ENCODE measurements around the gene CREBRF. TPM values are rescaled to one million over a fixed set of nuclear protein-coding genes. Genes with fewer than 3 reads are reported as not detected.

The CREBRF gene
- total and polyA plus RNA-seq, 4 donors: 8.1 to 48.5 (median 15.7) TPM

- Histone ChIP-seq H3K27ac (ENCODE audit: low read depth in 1 of 2, low read length in 1 of 2) (no peak overlapping the region), H3K4me1 (ENCODE audit: control insufficient read depth in 5 of 5, insufficient read depth in 5 of 5, low read length in 5 of 5) (no peaks in the 10 kb centered on the region), H3K9ac (ENCODE audit: insufficient read depth in 1 of 2, low read length in 2 of 2) (no peak overlapping the region), H3K27me3 (ENCODE audit: control insufficient read depth in 3 of 3, insufficient read depth in 3 of 3, low read length in 2 of 3) (no peaks in the 10 kb centered on the region), H3K9me3 (ENCODE audit: control insufficient read depth in 4 of 4, insufficient read depth in 3 of 4, low read length in 3 of 4) (no peaks in the 10 kb centered on the region), H3K4me3 (no peak overlapping the region), H3K36me3 (ENCODE audit: control insufficient read depth in 4 of 4, insufficient read depth in 4 of 4, low read length in 4 of 4) (no peaks in the 10 kb centered on the region)
- 73% methylated on average over 6 of the region's 6 CpGs for WGBS, 2 donors
- TF ChIP-seq CTCF (IDR thresholded peaks at IDR 0.05; ENCODE audit: control extremely low read depth, extremely low read depth): no peak
- ATAC-seq (ENCODE audit: insufficient read depth, low FRiP score) (no peak), DNase-seq (no peak)
Measured at GRCh38 chr5:173047838-173048105, 8.4 kb upstream of the CREBRF start.

GRCh38 chr5:173050791-173051190 is 5.4 kb upstream of the CREBRF start:
- ATAC-seq (ENCODE audit: insufficient read depth, low FRiP score): no peak
- Histone ChIP-seq H3K4me1 (ENCODE audit: control insufficient read depth in 5 of 5, insufficient read depth in 5 of 5, low read length in 5 of 5) (peaks cover 0 to 6% (median 0%) of the 10 kb centered on the region in 5 donors), H3K9ac (ENCODE audit: insufficient read depth in 1 of 2, low read length in 2 of 2) (no peak overlapping the region), H3K36me3 (ENCODE audit: control insufficient read depth in 4 of 4, insufficient read depth in 4 of 4, low read length in 4 of 4) (no peaks in the 10 kb centered on the region), H3K4me3 (no peak overlapping the region), H3K27me3 (ENCODE audit: control insufficient read depth in 3 of 3, insufficient read depth in 3 of 3, low read length in 2 of 3) (peaks cover 0 to 10% (median 0%) of the 10 kb centered on the region in 3 donors), H3K27ac (ENCODE audit: low read depth in 1 of 2, low read length in 1 of 2) (no peak overlapping the region), H3K9me3 (ENCODE audit: control insufficient read depth in 4 of 4, insufficient read depth in 3 of 4, low read length in 3 of 4) (no peaks in the 10 kb centered on the region)
- no peak for DNase-seq
- WGBS, 2 donors: 85 to 94% methylated on average over 2 of the region's 2 CpGs
- no peak for TF ChIP-seq CTCF (IDR thresholded peaks at IDR 0.05; ENCODE audit: control extremely low read depth, extremely low read depth)

- H3K9me3 ChIP-seq (ENCODE audit: control insufficient read depth in 4 of 4, insufficient read depth in 3 of 4, low read length in 3 of 4): no peaks in the 10 kb centered on the region
- no peak overlapping the region for H3K4me3 ChIP-seq
- DNase-seq: no peak
- peaks cover 0 to 7% (median 0%) of the 10 kb centered on the region in 5 donors for H3K4me1 ChIP-seq (ENCODE audit: control insufficient read depth in 5 of 5, insufficient read depth in 5 of 5, low read length in 5 of 5)
- H3K9ac ChIP-seq (ENCODE audit: insufficient read depth in 1 of 2, low read length in 2 of 2): no peak overlapping the region
- no peak for ATAC-seq (ENCODE audit: insufficient read depth, low FRiP score)
- 68 to 76% methylated on average over 5 of the region's 5 CpGs for WGBS, 2 donors
- H3K27me3 ChIP-seq (ENCODE audit: control insufficient read depth in 3 of 3, insufficient read depth in 3 of 3, low read length in 2 of 3): peaks cover 0 to 10% (median 0%) of the 10 kb centered on the region in 3 donors
- H3K36me3 ChIP-seq (ENCODE audit: control insufficient read depth in 4 of 4, insufficient read depth in 4 of 4, low read length in 4 of 4): no peaks in the 10 kb centered on the region
- no peak overlapping the region for H3K27ac ChIP-seq (ENCODE audit: low read depth in 1 of 2, low read length in 1 of 2)
- no peak for TF ChIP-seq CTCF (IDR thresholded peaks at IDR 0.05; ENCODE audit: control extremely low read depth, extremely low read depth)
Measured at GRCh38 chr5:173051746-173052145, 4.4 kb upstream of the CREBRF start.

GRCh38 chr5:173053041-173053440 is 3.1 kb upstream of the CREBRF start:
- no peak overlapping the region for H3K4me3 ChIP-seq
- H3K36me3 ChIP-seq (ENCODE audit: control insufficient read depth in 4 of 4, insufficient read depth in 4 of 4, low read length in 4 of 4): no peaks in the 10 kb centered on the region
- no peaks in the 10 kb centered on the region for H3K9me3 ChIP-seq (ENCODE audit: control insufficient read depth in 4 of 4, insufficient read depth in 3 of 4, low read length in 3 of 4)
- DNase-seq (no peak), ATAC-seq (ENCODE audit: insufficient read depth, low FRiP score) (no peak)
- no peak overlapping the region for H3K9ac ChIP-seq (ENCODE audit: insufficient read depth in 1 of 2, low read length in 2 of 2)
- H3K4me1 ChIP-seq (ENCODE audit: control insufficient read depth in 5 of 5, insufficient read depth in 5 of 5, low read length in 5 of 5): peaks cover 0 to 11% (median under 1%) of the 10 kb centered on the region in 5 donors
- peaks cover 0 to 10% (median 0%) of the 10 kb centered on the region in 3 donors for H3K27me3 ChIP-seq (ENCODE audit: control insufficient read depth in 3 of 3, insufficient read depth in 3 of 3, low read length in 2 of 3)
- 72 to 84% methylated on average over 3 of the region's 3 CpGs for WGBS, 2 donors
- TF ChIP-seq CTCF (IDR thresholded peaks at IDR 0.05; ENCODE audit: control extremely low read depth, extremely low read depth): no peak
- H3K27ac ChIP-seq (ENCODE audit: low read depth in 1 of 2, low read length in 1 of 2): no peak overlapping the region

Measured in lung (tissue), 12 donors.